IMR-90 (cell line): ENCODE results near the gene SOBP. TPM values are rescaled to one million over a fixed set of nuclear protein-coding genes. Genes with fewer than 3 reads are reported as not detected.
A peak's percentile ranks its signal among the peaks of the same experiment; 100 is the strongest.

ENCODE experiments used
- ATAC-seq: fragments of 200-7000 bp; cut with Tn5 transposase; 2 replicates; pipeline ENCODE4 v1.9.1; 2020; ENCODE audit warnings: low read depth, mild to moderate bottlenecking, moderate library complexity
- BruUV-seq: library from RNA; stranded (reverse); fragments of 400-500 nt; replicated peaks from 2 replicates; lab custom pipeline; 2021; lab: Mats Ljungman, UMichigan
- CTCF ChIA-PET: fragments of 300-600 bp; formaldehyde crosslinking; extraction: SDS; loops from one replicate; lab custom pipeline; 2021; ENCODE audit warnings: antibody characterized with exemption; lab: Yijun Ruan, JAX
- POLR2A ChIA-PET: fragments of 300-600 bp; sonication (Branson Sonifier 250); formaldehyde crosslinking; loops from one replicate; lab custom pipeline; 2022; ENCODE audit warnings: antibody characterized with exemption; ENCODE audit not compliant: unreplicated experiment; lab: Charles Lee
- DNase-seq: peaks from one replicate; pipeline ENCODE4 v3.0.0; 2013
- H2AFZ ChIP-seq: replicated peaks from 2 replicates; pipeline ENCODE3; 2013; ENCODE audit warnings: low read length, mild to moderate bottlenecking; ENCODE audit not compliant: poor library complexity
- H2AK5ac ChIP-seq: 2 replicates; pipeline ENCODE4 v1.6.1; 2013; ENCODE audit warnings: low read depth, low read length, inconsistent platforms
- H2AK9ac ChIP-seq: replicated peaks from 2 replicates; pipeline ENCODE3; 2013; ENCODE audit warnings: mild to moderate bottlenecking, low read depth, low read length, moderate library complexity; ENCODE audit not compliant: poor library complexity
- H2BK120ac ChIP-seq: 2 replicates; pipeline ENCODE4 v1.6.1; 2013; ENCODE audit warnings: low read depth, low read length, inconsistent platforms
- H2BK15ac ChIP-seq: 3 replicates; pipeline ENCODE4 v1.6.1; 2013; ENCODE audit warnings: low read depth, low read length, inconsistent platforms
- H2BK20ac ChIP-seq: 2 replicates; pipeline ENCODE4 v1.6.1; 2013; ENCODE audit warnings: low read depth, mild to moderate bottlenecking, inconsistent platforms, low read length, moderate library complexity
- H2BK5ac ChIP-seq: 2 replicates; pipeline ENCODE4 v1.6.1; 2013; ENCODE audit warnings: mild to moderate bottlenecking, low read depth, low read length, inconsistent platforms; ENCODE audit not compliant: poor library complexity, severe bottlenecking
- H3K14ac ChIP-seq: replicated peaks from 2 replicates; pipeline ENCODE4 v1.6.1; 2013; ENCODE audit warnings: low read depth, low read length, inconsistent platforms
- H3K18ac ChIP-seq: 2 replicates; pipeline ENCODE4 v1.6.1; 2013; ENCODE audit warnings: low read depth, low read length, control low read depth
- H3K23ac ChIP-seq: 2 replicates; pipeline ENCODE4 v1.6.1; 2013; ENCODE audit warnings: low read depth, low read length, inconsistent platforms
- H3K27ac ChIP-seq: 2 replicates; pipeline ENCODE4 v1.5.1; 2013; ENCODE audit warnings: mild to moderate bottlenecking, control low read depth, low read length; ENCODE audit not compliant: insufficient read depth
- H3K27me3 ChIP-seq: 2 replicates; pipeline ENCODE4 v1.6.1; 2013; ENCODE audit warnings: low read length; ENCODE audit not compliant: control insufficient read depth, insufficient read depth
- H3K36me3 ChIP-seq: 2 replicates; pipeline ENCODE4 v1.6.1; 2013; ENCODE audit warnings: low read length, mixed read lengths; ENCODE audit not compliant: control insufficient read depth, insufficient read depth
- H3K4ac ChIP-seq: 2 replicates; pipeline ENCODE4 v1.6.1; 2013; ENCODE audit warnings: low read depth, low read length, inconsistent platforms
- H3K4me1 ChIP-seq: 2 replicates; pipeline ENCODE4 v1.6.1; 2013; ENCODE audit warnings: low read length, mixed read lengths; ENCODE audit not compliant: control insufficient read depth, insufficient read depth
- H3K4me2 ChIP-seq: 2 replicates; pipeline ENCODE4 v1.6.1; 2013; ENCODE audit warnings: low read depth, mild to moderate bottlenecking, control low read depth, low read length, moderate library complexity
- H3K4me3 ChIP-seq: 2 replicates; pipeline ENCODE4 v1.5.1; 2013; ENCODE audit warnings: low read depth, mild to moderate bottlenecking, control low read depth, low read length, moderate library complexity; ENCODE audit not compliant: insufficient read depth
- H3K56ac ChIP-seq: 2 replicates; pipeline ENCODE4 v1.6.1; 2013; ENCODE audit warnings: low read length, inconsistent platforms; ENCODE audit not compliant: insufficient read depth; ENCODE audit errors: extremely low read depth
- H3K79me1 ChIP-seq, 2 experiments: 2 replicates each; pipeline ENCODE4 v1.6.1; 2013; ENCODE audit warnings: low read length in 2 of 2, inconsistent platforms in 1 of 2, low read depth in 1 of 2
- H3K9ac ChIP-seq: 2 replicates; pipeline ENCODE4 v1.6.1; 2013; ENCODE audit warnings: low read depth, low read length, control low read depth
- H3K9me1 ChIP-seq: 2 replicates; pipeline ENCODE4 v1.6.1; 2013; ENCODE audit warnings: low read length, inconsistent platforms; ENCODE audit not compliant: insufficient read depth
- H3K9me3 ChIP-seq: 2 replicates; pipeline ENCODE4 v1.6.1; 2013; ENCODE audit warnings: low read length; ENCODE audit not compliant: control insufficient read depth, insufficient read depth
- H4K20me1 ChIP-seq: 2 replicates; pipeline ENCODE4 v1.6.1; 2013; ENCODE audit warnings: low read length, inconsistent platforms; ENCODE audit not compliant: insufficient read depth
- H4K5ac ChIP-seq: 2 replicates; pipeline ENCODE4 v1.6.1; 2013; ENCODE audit warnings: mild to moderate bottlenecking, low read depth, low read length, control low read depth
- H4K8ac ChIP-seq, 2 experiments: 2 replicates each; pipeline ENCODE4 v1.6.1; 2013; ENCODE audit warnings: low read depth in 2 of 2, low read length in 2 of 2, control low read depth in 1 of 2, inconsistent platforms in 1 of 2
- H4K91ac ChIP-seq: 2 replicates; pipeline ENCODE4 v1.6.1; 2013; ENCODE audit warnings: low read depth, low read length, inconsistent platforms; ENCODE audit not compliant: insufficient read depth
- BHLHE40 ChIP-seq: fragments of 150-350 bp; IDR thresholded peaks from 2 replicates; pipeline ENCODE4 v1.6.1; 2016; ENCODE audit warnings: mild to moderate bottlenecking, low read depth, low read length
- CEBPB ChIP-seq: IDR thresholded peaks from 2 replicates; pipeline ENCODE4 v1.6.1; 2012; ENCODE audit warnings: low read depth, low read length, improper control_type of control experiment
- CHD1 ChIP-seq: IDR thresholded peaks from 2 replicates; pipeline ENCODE4 v1.6.1; 2012; ENCODE audit warnings: low read depth, low read length, improper control_type of control experiment
- ELK1 ChIP-seq: fragments of 150-350 bp; IDR thresholded peaks from 2 replicates; pipeline ENCODE4 v1.6.1; 2016; ENCODE audit warnings: low read depth, mild to moderate bottlenecking, low read length, moderate library complexity, borderline replicate concordance
- FOS ChIP-seq: fragments of 150-350 bp; IDR thresholded peaks from 2 replicates; pipeline ENCODE4 v1.6.1; 2016; ENCODE audit warnings: low read depth, low read length
- MAFK ChIP-seq: IDR thresholded peaks from 2 replicates; pipeline ENCODE4 v1.6.1; 2012; ENCODE audit warnings: low read depth, low read length, improper control_type of control experiment
- MAZ ChIP-seq: IDR thresholded peaks from 2 replicates; pipeline ENCODE4 v1.6.1; 2012; ENCODE audit warnings: low read depth, mild to moderate bottlenecking, low read length, improper control_type of control experiment, moderate library complexity, borderline replicate concordance
- MXI1 ChIP-seq: IDR thresholded peaks from 2 replicates; pipeline ENCODE4 v1.6.1; 2012; ENCODE audit warnings: low read depth, mild to moderate bottlenecking, low read length, moderate library complexity, borderline replicate concordance
- NFE2L2 ChIP-seq: fragments of 150-350 bp; IDR thresholded peaks from 2 replicates; pipeline ENCODE4 v1.6.1; 2016; ENCODE audit warnings: low read depth, mild to moderate bottlenecking, low read length
- POLR2A ChIP-seq: IDR thresholded peaks from 2 replicates; pipeline ENCODE4 v1.6.1; 2012; ENCODE audit warnings: mild to moderate bottlenecking, low read depth, low read length
- RAD21 ChIP-seq: IDR thresholded peaks from 2 replicates; pipeline ENCODE4 v1.6.1; 2012; ENCODE audit warnings: low read length, improper control_type of control experiment
- RCOR1 ChIP-seq: IDR thresholded peaks from 2 replicates; pipeline ENCODE4 v1.6.1; 2012; ENCODE audit warnings: mild to moderate bottlenecking, low read length, improper control_type of control experiment; ENCODE audit not compliant: insufficient replicate concordance
- RFX5 ChIP-seq: IDR thresholded peaks from 2 replicates; pipeline ENCODE4 v1.8.0; 2012; ENCODE audit warnings: low read depth, mild to moderate bottlenecking, low read length, moderate library complexity
- SMC3 ChIP-seq: fragments of 150-350 bp; IDR thresholded peaks from 2 replicates; pipeline ENCODE4 v1.6.1; 2016; ENCODE audit warnings: low read depth, mild to moderate bottlenecking, antibody characterized with exemption, low read length, moderate library complexity
- WGBS, 2 experiments: methylation state at CpG; one replicate each; pipeline versions ENCODE4 v1.1.5 to v1.1.7; 2013; ENCODE audit warnings: missing lambda C conversion rate in 2 of 2; ENCODE audit not compliant: insufficient read length in 1 of 2; ENCODE audit errors: extremely low coverage in 2 of 2; 5-methylcytosine and 5-hydroxymethylcytosine counted together
- dilution Hi-C: fragments of 300-500 bp; cut with HindIII; formaldehyde crosslinking; loops from one replicate; pipeline ENCODE4 v1.14.3; 2018; ENCODE audit warnings: low sequenced_read_pairs; ENCODE audit not compliant: unreplicated experiment
- in situ Hi-C: fragments of 300-500 bp; cut with MboI; formaldehyde crosslinking; loops from 3 replicates; pipeline ENCODE4 v1.14.3; 2019; ENCODE audit warnings: low sequenced_read_pairs, inconsistent platforms, mixed read lengths
- intact Hi-C: fragments of 100-400 bp; cut with micrococcal nuclease; formaldehyde crosslinking; loops from 2 replicates; pipeline ENCODE4 v1.10.0; 2022
- polyA plus RNA-seq, 3 experiments: library from polyadenylated mRNA; depleted of rRNA; stranded (reverse); fragments of >200 nt; gene quantifications; 2 replicates each; pipeline ENCODE4 v1.2.3, GENCODE V29; 2012; ENCODE audit warnings: low replicate concordance in 1 of 3
- total RNA-seq: library from RNA; depleted of rRNA; stranded (reverse); fragments of >200 nt; gene quantifications from 2 replicates; pipeline ENCODE4 v1.2.3, GENCODE V29; 2012
- TF ChIP-seq, protein P1 (sequence below): fragments of 150-350 bp; IDR thresholded peaks from 2 replicates; pipeline ENCODE4 v1.6.1; 2017; ENCODE audit warnings: mild to moderate bottlenecking, antibody characterized with exemption, low read length, low read depth
- TF ChIP-seq, protein P2 (sequence below): conservative IDR thresholded peaks from 2 replicates; pipeline ENCODE4 v1.5.1; 2012; ENCODE audit warnings: mild to moderate bottlenecking, low read depth, low read length, improper control_type of control experiment

Gene SOBP
- total and polyA plus RNA-seq, 2 of the 4 experiments (the other 2 are of a cell fraction), result 0.60 to 0.72 TPM

DNA sequence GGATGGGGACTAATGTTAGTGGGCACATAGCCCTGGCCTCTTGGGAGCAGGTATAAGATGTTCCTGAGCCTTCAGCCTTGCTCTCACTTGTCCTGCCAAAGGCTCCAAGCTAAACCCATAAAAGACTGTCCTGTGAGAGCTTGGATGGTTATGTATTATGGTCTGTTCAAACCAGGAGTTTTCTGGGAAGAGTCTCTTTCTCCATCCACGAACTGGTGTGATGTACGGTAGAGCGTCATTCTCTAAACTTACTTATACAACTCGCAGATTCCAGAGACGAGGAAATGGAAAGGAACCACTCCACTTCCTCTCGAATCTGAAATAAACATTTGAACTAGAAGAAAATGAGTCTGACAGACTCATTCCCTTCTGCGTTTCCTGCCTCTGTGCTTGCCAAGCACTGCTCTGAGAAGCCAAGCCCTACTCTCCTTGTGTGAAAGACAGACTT, 5.3 kb downstream of the SOBP start:
- no TSS peak for BruUV-seq
- H2BK5ac ChIP-seq, result peak overlapping the region; percentile 18
- H3K4me1 ChIP-seq, result peaks cover 3% of the 10 kb centered on the region
- H3K56ac ChIP-seq, result peak overlapping the region; percentile 43; the same call in 1 of the 2 replicates
- WGBS, 2 experiments, result no CpG with 5 or more reads among the region's 7 CpGs
- H2BK20ac ChIP-seq, result peak overlapping the region; percentile 43
- peak overlapping the region; percentile 30 for H4K5ac ChIP-seq
- H2BK120ac ChIP-seq, result peak overlapping the region; percentile 74
- H3K9ac ChIP-seq, result peak overlapping the region; percentile 55; the same call in 1 of the 2 replicates
- no peaks in the 10 kb centered on the region for H3K36me3 ChIP-seq
- ATAC-seq (peak; percentile 50), DNase-seq (peak; percentile 78)
- intact Hi-C loops, result no loop called here
- peak overlapping the region; percentile 11; the same call in 1 of the 2 replicates for H3K18ac ChIP-seq
- H3K9me3 ChIP-seq, result no peaks in the 10 kb centered on the region
- H4K8ac ChIP-seq, result peak overlapping the region; percentile 5 to 75; a peak in 2 of 4 replicates
- H4K91ac ChIP-seq, result no peak overlapping the region
- H3K14ac ChIP-seq, result peak overlapping the region; percentile 49; the same call in 1 of the 2 replicates
- no peaks in the 10 kb centered on the region for H3K27me3 ChIP-seq
- peak overlapping the region; percentile 52; the same call in 1 of the 2 replicates for H3K23ac ChIP-seq
- dilution Hi-C loops, result no loop called here
- H3K4ac ChIP-seq, result peak overlapping the region; percentile 42; the same call in 1 of the 2 replicates
- peaks cover 0 to 19% of the 10 kb centered on the region in 2 experiments; a peak in 1 of 4 replicates for H3K79me1 ChIP-seq
- H3K27ac ChIP-seq, result peak overlapping the region; percentile 71
- ChIA-PET CTCF (no interaction called here), POLR2A (no interaction called here)
- H4K20me1 ChIP-seq, result no peaks in the 10 kb centered on the region; the same call in 1 of the 2 replicates
- in situ Hi-C loops, result loop anchor here (10.0 kb wide), 2 partner anchors 350 to 370 kb away; no protein-coding TSS in a partner anchor
- H2BK15ac ChIP-seq, result peak overlapping the region; percentile 39; the same call in 1 of the 3 replicates
- H2AFZ ChIP-seq, result peak overlapping the region; percentile 84
- TF ChIP-seq ELK1 (no peak), MXI1 (no peak), MAFK (no peak), FOS (no peak), CEBPB (no peak), MAZ (no peak), POLR2A (no peak), SMC3 (no peak), CHD1 (no peak), RFX5 (no peak), NFE2L2 (no peak), RAD21 (no peak), RCOR1 (no peak), BHLHE40 (no peak)
- TF ChIP-seq, protein P1, sequence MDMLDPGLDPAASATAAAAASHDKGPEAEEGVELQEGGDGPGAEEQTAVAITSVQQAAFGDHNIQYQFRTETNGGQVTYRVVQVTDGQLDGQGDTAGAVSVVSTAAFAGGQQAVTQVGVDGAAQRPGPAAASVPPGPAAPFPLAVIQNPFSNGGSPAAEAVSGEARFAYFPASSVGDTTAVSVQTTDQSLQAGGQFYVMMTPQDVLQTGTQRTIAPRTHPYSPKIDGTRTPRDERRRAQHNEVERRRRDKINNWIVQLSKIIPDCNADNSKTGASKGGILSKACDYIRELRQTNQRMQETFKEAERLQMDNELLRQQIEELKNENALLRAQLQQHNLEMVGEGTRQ, result no peak
- TF ChIP-seq, protein P2, sequence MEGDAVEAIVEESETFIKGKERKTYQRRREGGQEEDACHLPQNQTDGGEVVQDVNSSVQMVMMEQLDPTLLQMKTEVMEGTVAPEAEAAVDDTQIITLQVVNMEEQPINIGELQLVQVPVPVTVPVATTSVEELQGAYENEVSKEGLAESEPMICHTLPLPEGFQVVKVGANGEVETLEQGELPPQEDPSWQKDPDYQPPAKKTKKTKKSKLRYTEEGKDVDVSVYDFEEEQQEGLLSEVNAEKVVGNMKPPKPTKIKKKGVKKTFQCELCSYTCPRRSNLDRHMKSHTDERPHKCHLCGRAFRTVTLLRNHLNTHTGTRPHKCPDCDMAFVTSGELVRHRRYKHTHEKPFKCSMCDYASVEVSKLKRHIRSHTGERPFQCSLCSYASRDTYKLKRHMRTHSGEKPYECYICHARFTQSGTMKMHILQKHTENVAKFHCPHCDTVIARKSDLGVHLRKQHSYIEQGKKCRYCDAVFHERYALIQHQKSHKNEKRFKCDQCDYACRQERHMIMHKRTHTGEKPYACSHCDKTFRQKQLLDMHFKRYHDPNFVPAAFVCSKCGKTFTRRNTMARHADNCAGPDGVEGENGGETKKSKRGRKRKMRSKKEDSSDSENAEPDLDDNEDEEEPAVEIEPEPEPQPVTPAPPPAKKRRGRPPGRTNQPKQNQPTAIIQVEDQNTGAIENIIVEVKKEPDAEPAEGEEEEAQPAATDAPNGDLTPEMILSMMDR, result no peak
- peak overlapping the region; percentile 9; the same call in 1 of the 2 replicates for H3K4me3 ChIP-seq
- no peak overlapping the region for H2AK9ac ChIP-seq
- H3K4me2 ChIP-seq, result peak overlapping the region; percentile 85
- H2AK5ac ChIP-seq, result peak overlapping the region; percentile 40; the same call in 1 of the 2 replicates
- H3K9me1 ChIP-seq, result no peaks in the 10 kb centered on the region
